HUES64 (cell line): Measurements from ENCODE around the gene USP34.
"Not testable (repeated sequence)": the region's sequence is repeated elsewhere in the genome, so short reads cannot be mapped to it uniquely, and the experiment has no call there.

Experiments
- H3K27ac ChIP-seq: 2 replicates; pipeline ENCODE4 v1.7.0; 2013; ENCODE audit warnings: low read depth, low read length, inconsistent platforms
- H3K27me3 ChIP-seq: 2 replicates; pipeline ENCODE4 v1.6.1; 2013; ENCODE audit warnings: mild to moderate bottlenecking, low read length; ENCODE audit not compliant: insufficient read depth
- H3K36me3 ChIP-seq: 2 replicates; pipeline ENCODE4 v1.6.1; 2013; ENCODE audit warnings: mild to moderate bottlenecking, low read length; ENCODE audit not compliant: insufficient read depth
- H3K4me1 ChIP-seq: 2 replicates; pipeline ENCODE4 v1.6.1; 2013; ENCODE audit warnings: mild to moderate bottlenecking, low read length, moderate library complexity; ENCODE audit not compliant: insufficient read depth
- H3K4me3 ChIP-seq: 2 replicates; pipeline ENCODE4 v1.5.1; 2013; ENCODE audit warnings: mild to moderate bottlenecking, low read length, moderate library complexity
- H3K9ac ChIP-seq: 2 replicates; pipeline ENCODE4 v1.6.1; 2013; ENCODE audit warnings: mild to moderate bottlenecking, low read depth, low read length
- H3K9me3 ChIP-seq: 2 replicates; pipeline ENCODE4 v1.6.1; 2013; ENCODE audit warnings: low read depth, low read length; ENCODE audit not compliant: insufficient read depth
- WGBS: fragments of 150-250, 120-280 bp; methylation state at CpG from one replicate; pipeline ENCODE4 v1.1.7; 2013; ENCODE audit warnings: missing lambda C conversion rate; 5-methylcytosine and 5-hydroxymethylcytosine counted together

The USP34 gene

GRCh38 chr2:61179701-61180639 lies 290.9 kb downstream of the USP34 start:
- H3K9me3 ChIP-seq: no peaks in the 10 kb centered on the region
- H3K9ac ChIP-seq: peak overlapping the region; percentile 36
- H3K4me3 ChIP-seq: no peak overlapping the region
- peak overlapping the region; percentile 41; the same call in 1 of the 2 replicates for H3K27ac ChIP-seq
- H3K36me3 ChIP-seq: peaks cover 58% of the 10 kb centered on the region
- peaks cover 21% of the 10 kb centered on the region for H3K4me1 ChIP-seq
- WGBS: 93% methylated on average over 14 of the region's 14 CpGs
- peaks cover 11% of the 10 kb centered on the region for H3K27me3 ChIP-seq

DNA sequence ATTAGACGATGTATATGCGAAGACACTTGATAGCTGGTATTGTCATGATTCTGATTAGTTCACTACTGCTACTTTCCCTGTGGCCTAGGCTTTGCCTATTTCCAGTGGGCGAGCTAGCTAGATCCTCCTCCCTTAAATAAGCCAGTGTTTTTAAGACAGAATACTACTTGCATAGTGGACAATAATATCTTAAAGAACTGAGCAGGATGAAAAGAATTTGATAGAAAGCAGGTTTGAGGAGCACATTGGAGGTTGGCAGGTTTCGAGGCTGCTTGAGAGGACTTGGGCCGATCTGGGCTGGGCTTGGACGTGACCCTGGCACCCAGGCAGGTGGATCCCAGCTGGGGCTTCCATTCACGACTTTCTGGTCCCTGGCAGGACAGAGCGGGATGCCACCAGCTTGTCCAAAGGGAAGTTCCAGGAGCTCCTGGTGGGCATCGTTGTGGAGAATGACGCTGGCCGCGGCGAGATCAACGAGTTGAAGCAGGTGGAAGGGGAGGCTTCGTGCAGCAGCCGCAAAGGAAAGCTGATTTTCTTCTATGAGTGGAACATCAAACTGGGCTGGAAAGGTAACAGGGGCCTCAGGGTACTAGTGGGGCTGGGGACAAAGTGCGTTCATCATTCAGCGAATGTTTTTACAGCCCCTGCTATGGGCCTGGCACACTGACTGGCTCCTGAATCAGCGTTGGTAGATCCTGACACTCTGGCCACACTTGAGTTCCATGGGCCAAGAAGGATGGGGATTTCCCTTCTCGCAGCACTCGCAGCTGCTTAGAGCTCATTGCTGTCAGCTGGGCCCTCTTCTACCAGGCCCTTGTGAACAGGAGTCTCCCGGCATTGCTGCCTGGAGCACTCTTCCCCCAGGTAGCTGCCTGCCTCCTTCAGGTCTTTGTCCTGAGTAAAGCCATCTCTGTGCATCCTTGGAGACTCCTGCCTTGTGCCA lies 292.0 kb downstream of the USP34 start:
- Histone ChIP-seq H3K9me3 (no peaks in the 10 kb centered on the region), H3K27me3 (peaks cover 11% of the 10 kb centered on the region), H3K4me1 (peaks cover 16% of the 10 kb centered on the region), H3K4me3 (peak overlapping the region; percentile 76), H3K36me3 (peaks cover 47% of the 10 kb centered on the region), H3K27ac (no peak overlapping the region), H3K9ac (peak overlapping the region; percentile 93; the same call in 1 of the 2 replicates)
- 91% methylated on average over 21 of the region's 22 CpGs for WGBS

- H3K4me1 ChIP-seq: peaks cover 16% of the 10 kb centered on the region
- peaks cover 38% of the 10 kb centered on the region for H3K36me3 ChIP-seq
- H3K4me3 ChIP-seq: peak overlapping the region; percentile 76
- peaks cover 11% of the 10 kb centered on the region for H3K27me3 ChIP-seq
- H3K9ac ChIP-seq: peak overlapping the region; percentile 93
- H3K9me3 ChIP-seq: no peaks in the 10 kb centered on the region
- peak overlapping the region; percentile 92 for H3K27ac ChIP-seq
- WGBS: 46% methylated on average over 40 of the region's 45 CpGs
These were observed 292.9 kb downstream of the USP34 start for GRCh38 chr2:61177727-61178549.

- Histone ChIP-seq H3K4me3 (peak overlapping the region; percentile 76), H3K27me3 (peaks cover 11% of the 10 kb centered on the region), H3K27ac (peak overlapping the region; percentile 92), H3K36me3 (peaks cover 29% of the 10 kb centered on the region), H3K9ac (peak overlapping the region; percentile 93), H3K9me3 (no peaks in the 10 kb centered on the region), H3K4me1 (peaks cover 16% of the 10 kb centered on the region)
- WGBS: 2% methylated on average over 111 of the region's 111 CpGs
These were observed 293.8 kb downstream of the USP34 start for GRCh38 chr2:61176755-61177726.

DNA sequence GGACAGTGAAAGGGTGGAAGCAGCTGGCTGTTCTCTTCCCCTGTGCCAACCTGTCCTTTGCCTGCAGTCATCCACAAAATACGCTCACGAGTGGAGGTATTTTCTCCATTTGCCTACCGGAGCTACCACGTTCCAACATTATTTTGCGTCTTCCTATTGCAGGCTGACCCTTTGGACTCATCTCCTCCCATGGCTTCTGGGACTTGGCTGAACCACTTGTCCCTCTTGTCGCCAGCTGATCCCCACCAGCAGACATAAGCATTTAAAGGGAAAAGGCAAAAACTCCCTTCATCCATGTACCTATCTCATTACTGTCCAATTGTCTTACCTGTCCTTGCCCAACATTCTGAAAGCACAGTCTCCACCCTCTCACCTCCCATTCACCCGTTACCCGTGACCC lies 295.9 kb downstream of the USP34 start:
- Histone ChIP-seq H3K4me1 (peaks cover 15% of the 10 kb centered on the region), H3K9me3 (no peaks in the 10 kb centered on the region), H3K27me3 (peaks cover 11% of the 10 kb centered on the region), H3K36me3 (peaks cover 9% of the 10 kb centered on the region), H3K9ac (no peak overlapping the region), H3K4me3 (no peak overlapping the region), H3K27ac (no peak overlapping the region)
- WGBS: 90% methylated on average over 8 of the region's 8 CpGs

- Histone ChIP-seq H3K27ac (no peak overlapping the region), H3K9me3 (no peaks in the 10 kb centered on the region), H3K4me3 (no peak overlapping the region), H3K9ac (no peak overlapping the region), H3K4me1 (peaks cover 1% of the 10 kb centered on the region), H3K36me3 (no peaks in the 10 kb centered on the region), H3K27me3 (peaks cover 11% of the 10 kb centered on the region)
- WGBS: 68% methylated on average over 4 of the region's 4 CpGs
These were observed 297.8 kb downstream of the USP34 start for GRCh38 chr2:61173116-61173515.

DNA sequence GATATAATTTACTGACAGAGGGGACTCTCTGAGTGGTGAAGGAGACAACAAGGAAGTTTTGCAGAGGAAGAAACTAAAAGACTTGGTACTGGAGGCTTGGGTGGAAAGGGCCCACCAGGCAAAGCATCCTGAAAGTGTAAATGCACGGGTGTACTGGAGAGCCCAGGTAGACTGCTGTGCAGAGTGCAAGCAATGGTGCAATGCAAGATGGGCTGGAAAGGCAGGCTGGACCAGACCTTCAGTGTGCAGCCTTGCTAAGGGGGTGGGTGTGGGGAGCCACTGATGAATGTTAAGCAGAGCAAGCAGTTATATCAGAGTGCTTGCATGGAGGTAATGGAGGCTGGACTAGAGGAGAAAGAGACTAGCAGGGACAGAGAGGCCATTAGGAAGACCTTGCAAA lies 298.2 kb downstream of the USP34 start:
- Histone ChIP-seq H3K9me3 (no peaks in the 10 kb centered on the region), H3K27me3 (peaks cover 11% of the 10 kb centered on the region), H3K27ac (no peak overlapping the region), H3K4me1 (no peaks in the 10 kb centered on the region; the same call in 1 of the 2 replicates), H3K4me3 (no peak overlapping the region), H3K36me3 (no peaks in the 10 kb centered on the region), H3K9ac (no peak overlapping the region)
- WGBS: 86% methylated on average over 1 of the region's 1 CpG

GRCh38 chr2:61167579-61167978 lies 303.3 kb downstream of the USP34 start:
- Histone ChIP-seq H3K9me3 (no peaks in the 10 kb centered on the region), H3K27ac (no peak overlapping the region), H3K4me3 (no peak overlapping the region), H3K4me1 (no peaks in the 10 kb centered on the region), H3K36me3 (peaks cover 28% of the 10 kb centered on the region), H3K9ac (no peak overlapping the region), H3K27me3 (no peaks in the 10 kb centered on the region)
- WGBS: 95% methylated on average over 10 of the region's 10 CpGs

DNA sequence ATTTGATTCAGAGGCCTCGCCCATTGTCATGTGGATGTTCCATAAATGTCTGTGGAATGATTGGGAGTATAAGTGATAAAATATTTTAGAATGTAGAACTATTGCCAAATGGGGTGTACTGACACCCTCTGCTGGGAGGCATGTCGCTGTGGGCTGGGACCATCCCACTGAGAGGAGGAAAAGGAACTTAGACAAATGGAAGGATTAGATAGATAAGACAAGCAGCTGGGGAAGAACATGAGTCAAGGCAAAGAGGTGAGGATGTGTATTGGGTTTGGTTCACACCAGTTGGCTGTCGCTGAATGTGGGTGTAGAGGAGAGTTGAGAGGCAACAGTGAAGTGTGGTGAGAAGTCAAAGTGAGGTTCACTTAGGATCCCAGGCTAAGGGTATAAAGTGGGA lies 304.9 kb downstream of the USP34 start:
- 90% methylated on average over 3 of the region's 3 CpGs for WGBS
- peaks cover 28% of the 10 kb centered on the region for H3K36me3 ChIP-seq
- H3K4me3 ChIP-seq: no peak overlapping the region
- H3K4me1 ChIP-seq: no peaks in the 10 kb centered on the region
- no peak overlapping the region for H3K9ac ChIP-seq
- no peak overlapping the region for H3K27ac ChIP-seq
- no peaks in the 10 kb centered on the region for H3K27me3 ChIP-seq
- H3K9me3 ChIP-seq: no peaks in the 10 kb centered on the region

- not testable (repeated sequence) for H3K4me3 ChIP-seq, H3K27me3 ChIP-seq, H3K9me3 ChIP-seq, H3K4me1 ChIP-seq, H3K9ac ChIP-seq, H3K27ac ChIP-seq
- H3K36me3 ChIP-seq: peaks cover 28% of the 10 kb centered on the region
- 98% methylated on average over 7 of the region's 7 CpGs for WGBS
These were observed 305.8 kb downstream of the USP34 start for GRCh38 chr2:61165082-61165481.
